ENCODE results near the gene YTHDF1.

The YTHDF1 gene

GRCh38 chr20:63220696-63221399 lies 4.9 kb upstream of the YTHDF1 start:
- TF ChIP-seq TCF4 (CRISPR knock-in tag; IDR thresholded peaks at IDR 0.05; ENCODE audit: borderline replicate concordance) (no peak), OSR1 (CRISPR knock-in tag; IDR thresholded peaks at IDR 0.05) (no peak), GLIS3 (CRISPR knock-in tag; IDR thresholded peaks at IDR 0.05) (no peak), ZFP30 (CRISPR knock-in tag; IDR thresholded peaks at IDR 0.05) (no peak), ZNF70 (CRISPR knock-in tag; IDR thresholded peaks at IDR 0.05) (no peak), ZC3H10 (CRISPR knock-in tag; IDR thresholded peaks at IDR 0.05) (no peak), PPARA (CRISPR knock-in tag; IDR thresholded peaks at IDR 0.05; ENCODE audit: borderline replicate concordance) (no peak)
- TF ChIP-seq, protein P1, sequence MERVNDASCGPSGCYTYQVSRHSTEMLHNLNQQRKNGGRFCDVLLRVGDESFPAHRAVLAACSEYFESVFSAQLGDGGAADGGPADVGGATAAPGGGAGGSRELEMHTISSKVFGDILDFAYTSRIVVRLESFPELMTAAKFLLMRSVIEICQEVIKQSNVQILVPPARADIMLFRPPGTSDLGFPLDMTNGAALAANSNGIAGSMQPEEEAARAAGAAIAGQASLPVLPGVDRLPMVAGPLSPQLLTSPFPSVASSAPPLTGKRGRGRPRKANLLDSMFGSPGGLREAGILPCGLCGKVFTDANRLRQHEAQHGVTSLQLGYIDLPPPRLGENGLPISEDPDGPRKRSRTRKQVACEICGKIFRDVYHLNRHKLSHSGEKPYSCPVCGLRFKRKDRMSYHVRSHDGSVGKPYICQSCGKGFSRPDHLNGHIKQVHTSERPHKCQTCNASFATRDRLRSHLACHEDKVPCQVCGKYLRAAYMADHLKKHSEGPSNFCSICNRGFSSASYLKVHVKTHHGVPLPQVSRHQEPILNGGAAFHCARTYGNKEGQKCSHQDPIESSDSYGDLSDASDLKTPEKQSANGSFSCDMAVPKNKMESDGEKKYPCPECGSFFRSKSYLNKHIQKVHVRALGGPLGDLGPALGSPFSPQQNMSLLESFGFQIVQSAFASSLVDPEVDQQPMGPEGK (CRISPR knock-in tag; IDR thresholded peaks at IDR 0.05; ENCODE audit: borderline replicate concordance), result no peak
- no peak for ATAC-seq

GRCh38 chr20:63219866-63220521 lies 4.1 kb upstream of the YTHDF1 start:
- TF ChIP-seq ESRRG (CRISPR knock-in tag; IDR thresholded peaks at IDR 0.05), result no peak
- no peak for TF ChIP-seq ZNF8 (CRISPR knock-in tag; IDR thresholded peaks at IDR 0.05)
- TF ChIP-seq SNAI2 (CRISPR knock-in tag; IDR thresholded peaks at IDR 0.05), result no peak
- TF ChIP-seq, protein P1 (CRISPR knock-in tag; IDR thresholded peaks at IDR 0.05; ENCODE audit: borderline replicate concordance), result no peak
- no peak for TF ChIP-seq ZC3H10 (CRISPR knock-in tag; IDR thresholded peaks at IDR 0.05)
- TF ChIP-seq, protein P2, sequence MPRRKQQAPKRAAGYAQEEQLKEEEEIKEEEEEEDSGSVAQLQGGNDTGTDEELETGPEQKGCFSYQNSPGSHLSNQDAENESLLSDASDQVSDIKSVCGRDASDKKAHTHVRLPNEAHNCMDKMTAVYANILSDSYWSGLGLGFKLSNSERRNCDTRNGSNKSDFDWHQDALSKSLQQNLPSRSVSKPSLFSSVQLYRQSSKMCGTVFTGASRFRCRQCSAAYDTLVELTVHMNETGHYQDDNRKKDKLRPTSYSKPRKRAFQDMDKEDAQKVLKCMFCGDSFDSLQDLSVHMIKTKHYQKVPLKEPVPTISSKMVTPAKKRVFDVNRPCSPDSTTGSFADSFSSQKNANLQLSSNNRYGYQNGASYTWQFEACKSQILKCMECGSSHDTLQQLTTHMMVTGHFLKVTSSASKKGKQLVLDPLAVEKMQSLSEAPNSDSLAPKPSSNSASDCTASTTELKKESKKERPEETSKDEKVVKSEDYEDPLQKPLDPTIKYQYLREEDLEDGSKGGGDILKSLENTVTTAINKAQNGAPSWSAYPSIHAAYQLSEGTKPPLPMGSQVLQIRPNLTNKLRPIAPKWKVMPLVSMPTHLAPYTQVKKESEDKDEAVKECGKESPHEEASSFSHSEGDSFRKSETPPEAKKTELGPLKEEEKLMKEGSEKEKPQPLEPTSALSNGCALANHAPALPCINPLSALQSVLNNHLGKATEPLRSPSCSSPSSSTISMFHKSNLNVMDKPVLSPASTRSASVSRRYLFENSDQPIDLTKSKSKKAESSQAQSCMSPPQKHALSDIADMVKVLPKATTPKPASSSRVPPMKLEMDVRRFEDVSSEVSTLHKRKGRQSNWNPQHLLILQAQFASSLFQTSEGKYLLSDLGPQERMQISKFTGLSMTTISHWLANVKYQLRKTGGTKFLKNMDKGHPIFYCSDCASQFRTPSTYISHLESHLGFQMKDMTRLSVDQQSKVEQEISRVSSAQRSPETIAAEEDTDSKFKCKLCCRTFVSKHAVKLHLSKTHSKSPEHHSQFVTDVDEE (CRISPR knock-in tag; IDR thresholded peaks at IDR 0.05), result no peak
- no peak for TF ChIP-seq TOX (CRISPR knock-in tag; IDR thresholded peaks at IDR 0.05; ENCODE audit: borderline replicate concordance)
- TF ChIP-seq CSRNP3 (CRISPR knock-in tag; IDR thresholded peaks at IDR 0.05), result no peak
- TF ChIP-seq, protein P3, sequence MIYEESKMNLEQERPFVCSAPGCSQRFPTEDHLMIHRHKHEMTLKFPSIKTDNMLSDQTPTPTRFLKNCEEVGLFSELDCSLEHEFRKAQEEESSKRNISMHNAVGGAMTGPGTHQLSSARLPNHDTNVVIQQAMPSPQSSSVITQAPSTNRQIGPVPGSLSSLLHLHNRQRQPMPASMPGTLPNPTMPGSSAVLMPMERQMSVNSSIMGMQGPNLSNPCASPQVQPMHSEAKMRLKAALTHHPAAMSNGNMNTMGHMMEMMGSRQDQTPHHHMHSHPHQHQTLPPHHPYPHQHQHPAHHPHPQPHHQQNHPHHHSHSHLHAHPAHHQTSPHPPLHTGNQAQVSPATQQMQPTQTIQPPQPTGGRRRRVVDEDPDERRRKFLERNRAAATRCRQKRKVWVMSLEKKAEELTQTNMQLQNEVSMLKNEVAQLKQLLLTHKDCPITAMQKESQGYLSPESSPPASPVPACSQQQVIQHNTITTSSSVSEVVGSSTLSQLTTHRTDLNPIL (CRISPR knock-in tag; IDR thresholded peaks at IDR 0.05; ENCODE audit: low read depth), result no peak
- no peak for TF ChIP-seq CSDC2 (CRISPR knock-in tag; IDR thresholded peaks at IDR 0.05)
- no peak for TF ChIP-seq BACH2 (CRISPR knock-in tag; IDR thresholded peaks at IDR 0.05; ENCODE audit: borderline replicate concordance)
- no peak for TF ChIP-seq ZFP3 (CRISPR knock-in tag; IDR thresholded peaks at IDR 0.05)
- TF ChIP-seq POU6F1 (CRISPR knock-in tag; IDR thresholded peaks at IDR 0.05; ENCODE audit: borderline replicate concordance, low read depth), result no peak
- TF ChIP-seq RARB (CRISPR knock-in tag; IDR thresholded peaks at IDR 0.05), result no peak
- TF ChIP-seq PPARA (CRISPR knock-in tag; IDR thresholded peaks at IDR 0.05; ENCODE audit: borderline replicate concordance), result no peak
- TF ChIP-seq TCF4 (CRISPR knock-in tag; IDR thresholded peaks at IDR 0.05; ENCODE audit: borderline replicate concordance), result no peak
- TF ChIP-seq ISL1 (CRISPR knock-in tag; IDR thresholded peaks at IDR 0.05), result no peak
- ATAC-seq, result no peak
